NCI-H69 (cell line): ENCODE data around the gene GRK3.
"Not testable (repeated sequence)": the region's sequence is repeated elsewhere in the genome, so short reads cannot be mapped to it uniquely, and the experiment has no call there.

ENCODE experiments used
- DNase-seq: peaks from one replicate; lab custom pipeline; 2025; lab: John Stamatoyannopoulos, UW

GRK3 gene

GRCh38 chr22:25698978-25699377 is 134.5 kb downstream of the GRK3 start:
- DNase-seq, result no peak

GRCh38 chr22:25701056-25701780 is 136.7 kb downstream of the GRK3 start:
- no peak for DNase-seq

- peak; percentile 52 for DNase-seq
These were observed 137.6 kb downstream of the GRK3 start for GRCh38 chr22:25702040-25702439.

GRCh38 chr22:25702571-25703167 is 138.2 kb downstream of the GRK3 start:
- DNase-seq, result no peak

GRCh38 chr22:25704701-25705100 is 140.2 kb downstream of the GRK3 start:
- DNase-seq, result no peak

GRCh38 chr22:25706197-25706596 is 141.7 kb downstream of the GRK3 start:
- no peak for DNase-seq

- not testable (repeated sequence) for DNase-seq
These were observed 144.0 kb downstream of the GRK3 start for GRCh38 chr22:25708430-25708829.

GRCh38 chr22:25709758-25710157 is 145.3 kb downstream of the GRK3 start:
- DNase-seq, result no peak

- no peak for DNase-seq
These were observed 146.0 kb downstream of the GRK3 start for GRCh38 chr22:25710501-25710900.

- no peak for DNase-seq
These were observed 147.0 kb downstream of the GRK3 start for GRCh38 chr22:25711491-25711890.

- DNase-seq, result no peak
These were observed 148.4 kb downstream of the GRK3 start for GRCh38 chr22:25712661-25713400.

- no peak for DNase-seq
These were observed 149.6 kb downstream of the GRK3 start for GRCh38 chr22:25714070-25714469.

- DNase-seq, result no peak
These were observed 150.3 kb downstream of the GRK3 start for GRCh38 chr22:25714739-25715138.

- peak; percentile 11 for DNase-seq
These were observed 152.2 kb downstream of the GRK3 start for GRCh38 chr22:25716637-25717036.

GRCh38 chr22:25718135-25718840 is 153.8 kb downstream of the GRK3 start:
- no peak for DNase-seq

GRCh38 chr22:25722223-25722622 is 157.7 kb downstream of the GRK3 start:
- no peak for DNase-seq

GRCh38 chr22:25722626-25723025 is 158.2 kb downstream of the GRK3 start:
- DNase-seq, result no peak

GRCh38 chr22:25726241-25726640 is 161.8 kb downstream of the GRK3 start:
- DNase-seq, result no peak

GRCh38 chr22:25728071-25728470 is 163.6 kb downstream of the GRK3 start:
- no peak for DNase-seq

GRCh38 chr22:25729016-25729995 is 164.8 kb downstream of the GRK3 start:
- DNase-seq, result no peak

GRCh38 chr22:25735650-25736049 is 171.2 kb downstream of the GRK3 start:
- no peak for DNase-seq
